ENCODE results near the gene PPP1R7. TPM values are rescaled to one million over a fixed set of nuclear protein-coding genes. Genes with fewer than 3 reads are reported as not detected.

PPP1R7 gene
- polyA plus RNA-seq, 4 donors: 80.2 to 90.8 (median 80.6) TPM

DNA sequence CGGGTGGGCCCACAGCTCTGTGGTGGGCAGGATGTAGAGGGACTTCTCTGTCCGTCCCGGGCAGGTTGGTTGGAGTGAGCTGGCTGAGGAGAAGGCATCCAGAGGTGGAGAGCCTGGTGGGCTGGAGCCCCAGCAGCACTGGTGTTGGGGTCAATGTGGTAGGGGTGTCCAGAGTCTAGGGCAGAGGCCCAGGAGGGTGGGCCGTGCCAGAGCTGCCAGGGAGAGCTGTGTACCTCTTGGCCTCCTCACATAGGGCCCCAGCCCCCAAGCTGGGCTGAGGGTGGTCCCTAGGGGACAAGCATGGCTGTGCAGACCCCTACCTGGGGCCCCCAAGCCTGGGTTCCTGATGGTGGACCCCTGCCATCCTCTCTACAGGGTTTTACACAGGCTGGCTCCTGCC lies 54.2 kb downstream of the PPP1R7 start:
- no peak for DNase-seq (ENCODE audit: low read depth in 4 of 4, low spot score in 2 of 4)

- no peak for DNase-seq (ENCODE audit: low read depth in 4 of 4, low spot score in 2 of 4)
Observed at GRCh38 chr2:241205086-241205485, 54.8 kb downstream of the PPP1R7 start.

GRCh38 chr2:241207151-241207550 lies 56.9 kb downstream of the PPP1R7 start:
- no peak for DNase-seq (ENCODE audit: low read depth in 4 of 4, low spot score in 2 of 4)

- DNase-seq (ENCODE audit: low read depth in 4 of 4, low spot score in 2 of 4): no peak
Observed at GRCh38 chr2:241207641-241208040, 57.4 kb downstream of the PPP1R7 start.

DNA sequence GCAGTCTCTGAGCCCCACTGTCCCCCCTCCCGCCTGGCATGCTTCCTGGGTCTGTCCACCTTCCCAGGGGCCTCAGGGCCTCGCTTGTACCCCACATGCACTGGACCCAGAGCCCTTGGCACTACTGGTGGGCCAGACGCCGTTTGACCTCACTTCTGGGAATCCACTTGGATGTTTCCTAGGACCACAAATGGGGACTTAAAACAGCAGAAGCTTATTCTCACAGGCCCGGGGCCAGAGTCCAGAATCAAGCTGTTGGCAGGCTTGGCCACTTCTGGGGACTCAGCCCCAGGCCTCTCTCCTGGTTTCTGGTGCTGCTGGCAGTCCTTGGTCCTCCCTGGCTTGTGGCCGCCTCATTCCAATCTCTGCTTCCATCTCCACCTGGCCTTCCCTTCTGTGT lies 57.8 kb downstream of the PPP1R7 start:
- DNase-seq (ENCODE audit: low read depth in 4 of 4, low spot score in 2 of 4): no peak

GRCh38 chr2:241209271-241209670 lies 59.0 kb downstream of the PPP1R7 start:
- DNase-seq (ENCODE audit: low read depth in 4 of 4, low spot score in 2 of 4): no peak

DNA sequence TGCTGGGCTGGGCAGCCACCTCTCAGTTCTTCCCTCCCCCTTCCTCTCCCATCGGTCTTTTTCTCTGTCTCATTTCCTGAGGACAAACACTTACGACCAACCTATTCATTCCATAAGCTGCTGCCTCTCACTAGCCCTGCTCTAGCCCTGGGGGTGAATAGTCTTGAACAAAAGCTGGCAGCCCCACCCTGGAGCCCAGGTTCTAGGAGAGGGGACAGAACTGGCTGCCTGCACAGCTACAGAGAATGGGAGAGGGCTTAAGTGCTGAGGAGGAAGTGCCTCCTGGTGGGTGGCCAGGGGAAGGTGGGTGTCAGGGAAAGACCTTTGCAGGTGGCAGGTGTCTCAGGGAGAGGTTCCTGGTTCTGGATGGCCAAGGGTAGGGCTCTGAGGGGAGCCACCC lies 61.0 kb downstream of the PPP1R7 start:
- DNase-seq (ENCODE audit: low read depth in 4 of 4, low spot score in 2 of 4): no peak

GRCh38 chr2:241213041-241213440 lies 62.8 kb downstream of the PPP1R7 start:
- DNase-seq (ENCODE audit: low read depth in 4 of 4, low spot score in 2 of 4): no peak

GRCh38 chr2:241213567-241213966 lies 63.3 kb downstream of the PPP1R7 start:
- DNase-seq (ENCODE audit: low read depth in 4 of 4, low spot score in 2 of 4): no peak

DNA sequence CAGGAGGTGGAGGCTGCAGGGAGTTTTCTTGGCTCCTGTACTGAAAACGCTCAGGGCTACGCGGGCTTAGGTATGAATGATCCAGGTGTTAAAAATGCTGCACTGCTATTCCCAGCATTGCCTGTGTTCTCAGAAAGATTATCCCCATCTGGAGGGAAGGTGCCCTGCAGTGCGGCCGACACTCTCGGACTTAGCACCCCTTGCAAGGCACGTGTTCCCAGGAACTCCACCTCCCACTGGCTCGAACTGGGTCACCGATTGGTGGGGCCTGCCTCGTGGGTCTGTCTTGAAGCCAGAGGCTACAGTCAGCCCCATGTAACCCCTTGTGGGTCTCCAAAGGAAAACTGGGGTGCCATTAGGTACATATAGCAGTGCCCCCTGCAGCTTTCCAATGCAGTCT lies 63.9 kb downstream of the PPP1R7 start:
- no peak for DNase-seq (ENCODE audit: low read depth in 4 of 4, low spot score in 2 of 4)

GRCh38 chr2:241214766-241215165 lies 64.5 kb downstream of the PPP1R7 start:
- DNase-seq (ENCODE audit: low read depth in 4 of 4, low spot score in 2 of 4): no peak

GRCh38 chr2:241215421-241215820 lies 65.2 kb downstream of the PPP1R7 start:
- DNase-seq (ENCODE audit: low read depth in 4 of 4, low spot score in 2 of 4): no peak

DNA sequence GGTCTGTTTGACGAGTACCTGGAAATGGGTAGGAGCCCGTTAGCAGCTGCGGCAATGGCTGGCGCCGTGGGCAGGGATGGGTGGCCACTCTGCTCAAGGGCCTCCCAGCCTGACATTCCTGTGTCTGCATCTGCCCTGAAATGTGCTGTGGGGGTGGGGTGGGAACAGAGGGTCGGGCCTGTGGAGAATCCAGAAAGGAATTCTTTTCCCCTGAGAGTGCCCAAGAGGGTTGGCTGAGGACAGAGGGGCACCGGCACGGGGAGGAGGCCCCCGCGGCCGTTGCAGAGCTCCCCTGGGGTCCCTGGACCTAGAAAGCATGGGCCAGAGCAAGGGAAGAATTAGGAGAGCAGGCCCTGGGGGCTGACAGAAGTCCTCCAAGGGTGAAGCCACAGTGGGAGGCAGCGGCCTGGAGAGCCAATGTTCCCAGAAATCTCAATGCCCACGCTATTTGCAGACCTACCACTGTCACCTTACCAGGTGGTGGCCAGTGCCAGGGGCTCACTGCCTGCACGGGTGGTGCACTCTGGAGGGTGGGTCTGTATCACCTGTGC lies 66.0 kb downstream of the PPP1R7 start:
- no peak for DNase-seq (ENCODE audit: low read depth in 4 of 4, low spot score in 2 of 4)

- DNase-seq (ENCODE audit: low read depth in 4 of 4, low spot score in 2 of 4): peak in 3 of 4 donors; percentile 41 to 55 (median 53)
Observed at GRCh38 chr2:241217320-241218031, 67.2 kb downstream of the PPP1R7 start.

GRCh38 chr2:241218131-241219029 lies 68.1 kb downstream of the PPP1R7 start:
- DNase-seq (ENCODE audit: low read depth in 4 of 4, low spot score in 2 of 4): peak in 1 of 4 donors; percentile 7

DNA sequence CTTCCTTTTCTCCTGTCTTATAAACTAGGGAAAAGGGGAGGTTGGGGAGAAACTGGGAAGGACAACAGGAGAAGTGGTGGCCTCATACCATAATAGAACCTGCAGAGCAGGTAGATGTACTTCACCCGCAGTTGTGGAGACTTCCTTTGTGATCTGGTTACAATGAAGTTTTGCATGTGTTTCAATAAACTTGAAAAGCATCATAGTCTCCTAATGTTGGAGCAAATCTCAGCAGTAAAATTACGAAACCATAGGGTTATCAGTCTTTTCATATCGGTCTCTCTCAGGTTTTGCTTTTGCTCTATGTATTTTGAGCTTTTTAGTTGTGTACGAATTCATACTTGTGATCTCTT lies 68.7 kb downstream of the PPP1R7 start:
- DNase-seq (ENCODE audit: low read depth in 4 of 4, low spot score in 2 of 4): no peak

DNA sequence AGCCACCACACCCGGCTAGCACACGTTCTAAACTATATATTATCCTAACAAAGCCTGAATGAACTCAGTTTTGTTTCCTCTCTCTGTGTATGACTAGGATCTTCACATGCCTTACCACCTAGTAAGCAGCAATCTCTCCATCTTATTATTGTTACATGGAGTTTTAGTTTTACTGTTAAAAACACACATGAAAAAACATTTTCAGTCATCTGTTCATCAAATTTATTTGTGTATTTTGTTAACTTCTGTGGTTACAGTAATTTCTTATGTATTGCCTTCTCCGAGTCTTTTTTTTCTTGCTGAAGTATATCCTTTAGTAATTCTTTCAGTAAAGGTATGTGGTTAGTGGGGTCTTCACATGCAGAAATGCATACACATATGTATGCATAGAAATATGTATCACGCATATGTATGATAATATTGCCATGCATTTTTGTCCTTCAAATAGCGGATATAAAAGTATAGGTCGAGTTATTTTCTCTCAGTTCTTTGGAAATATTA lies 69.6 kb downstream of the PPP1R7 start:
- DNase-seq (ENCODE audit: low read depth in 4 of 4, low spot score in 2 of 4): no peak

DNA sequence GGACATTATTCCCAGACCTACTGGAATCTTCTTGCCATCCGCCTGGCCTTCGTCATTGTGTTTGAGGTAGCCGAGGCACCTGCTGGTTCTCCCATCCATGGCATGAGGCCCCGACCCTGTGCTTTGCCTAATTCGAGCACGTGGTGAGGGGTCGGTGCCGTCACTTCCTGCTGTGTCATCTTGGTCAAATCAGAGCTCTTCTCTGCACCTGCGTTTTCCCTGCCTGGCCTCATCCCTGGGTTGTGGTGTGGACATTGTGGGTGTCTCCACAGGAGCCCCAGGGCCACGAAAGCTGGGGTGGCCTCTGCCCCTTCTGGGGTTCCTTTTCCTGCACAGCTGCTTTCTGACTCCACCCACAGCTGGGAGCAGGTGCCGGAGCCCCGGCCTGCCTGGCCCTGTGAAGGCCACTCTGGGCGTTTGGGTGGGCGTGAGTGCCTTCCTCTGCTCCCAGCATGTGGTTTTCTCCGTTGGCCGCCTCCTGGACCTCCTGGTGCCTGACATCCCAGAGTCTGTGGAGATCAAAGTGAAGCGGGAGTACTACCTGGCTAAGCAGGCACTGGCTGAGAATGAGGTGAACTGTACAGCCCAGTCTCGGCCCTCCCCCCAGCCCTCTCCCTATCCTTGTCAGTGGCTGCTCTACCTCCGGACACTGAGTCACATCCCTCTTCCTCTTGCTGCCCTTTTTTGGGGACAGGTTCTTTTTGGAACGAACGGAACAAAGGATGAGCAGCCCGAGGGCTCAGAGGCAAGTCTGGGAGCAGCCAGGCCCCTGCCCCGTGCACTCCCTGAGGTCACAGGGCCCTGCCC lies 73.1 kb downstream of the PPP1R7 start:
- no peak for DNase-seq (ENCODE audit: low read depth in 4 of 4, low spot score in 2 of 4)

- no peak for DNase-seq (ENCODE audit: low read depth in 4 of 4, low spot score in 2 of 4)
Observed at GRCh38 chr2:241224018-241224850, 74.0 kb downstream of the PPP1R7 start.
